Common myeloid progenitor, CD34-positive (primary cell): ENCODE data around the gene CS.

ENCODE experiments used
- CTCF ChIA-PET: fragments of 350-600 bp; sonication (Branson Sonifier 250); formaldehyde crosslinking; loops from one replicate; lab custom pipeline; 2021; ENCODE audit warnings: antibody characterized with exemption; lab: Charles Lee
- POLR2A ChIA-PET: fragments of 350-600 bp; sonication (Branson Sonifier 250); formaldehyde crosslinking; loops from one replicate; lab custom pipeline; 2021; ENCODE audit warnings: antibody characterized with exemption; lab: Charles Lee
- DNase-seq, 3 donors: peaks; one replicate each; pipeline versions ENCODE4 v3.0.0 to v3.0.0-alpha.2; 2013
- H3K27ac ChIP-seq, 2 experiments: 1 replicate in 1 of 2; 2 replicates in 1 of 2; pipeline ENCODE4 v1.7.0; 2013; ENCODE audit warnings: inconsistent platforms in 2 of 2, low read length in 2 of 2, mild to moderate bottlenecking in 2 of 2, low read depth in 1 of 2, moderate library complexity in 1 of 2; ENCODE audit not compliant: severe bottlenecking in 2 of 2, insufficient read depth in 1 of 2, poor library complexity in 1 of 2
- H3K27me3 ChIP-seq, 5 experiments: replicated peaks in 2 of 5; 1 replicate in 3 of 5; 2 replicates in 2 of 5; pipeline versions ENCODE4 v1.6.1 to v1.7.0; 2013; ENCODE audit warnings: low read length in 4 of 5, mild to moderate bottlenecking in 2 of 5, moderate library complexity in 2 of 5, inconsistent platforms in 1 of 5; ENCODE audit not compliant: insufficient read depth in 5 of 5, control insufficient read depth in 4 of 5
- H3K36me3 ChIP-seq, 4 experiments: 1 replicate in 2 of 4; 2 replicates in 2 of 4; pipeline versions ENCODE4 v1.6.1 to v1.7.0; 2013; ENCODE audit warnings: low read length in 3 of 4, control low read depth in 1 of 4, mild to moderate bottlenecking in 1 of 4; ENCODE audit not compliant: control insufficient read depth in 4 of 4, insufficient read depth in 4 of 4
- H3K4me1 ChIP-seq, 4 experiments: 1 replicate in 3 of 4; 2 replicates in 1 of 4; pipeline versions ENCODE4 v1.6.1 to v1.7.1; 2013; ENCODE audit warnings: low read length in 3 of 4, mild to moderate bottlenecking in 3 of 4, control low read depth in 1 of 4, inconsistent platforms in 1 of 4, moderate library complexity in 1 of 4; ENCODE audit not compliant: control insufficient read depth in 4 of 4, insufficient read depth in 4 of 4; ENCODE audit errors: control extremely low read depth in 1 of 4
- H3K4me3 ChIP-seq, 7 experiments: 1 replicate in 4 of 7; 2 replicates in 3 of 7; pipeline versions ENCODE4 v1.5.1 to v1.7.0; 2013; ENCODE audit warnings: mild to moderate bottlenecking in 7 of 7, low read length in 6 of 7, moderate library complexity in 6 of 7, inconsistent platforms in 2 of 7, low read depth in 2 of 7, control low read depth in 1 of 7; ENCODE audit not compliant: insufficient read depth in 4 of 7, control insufficient read depth in 1 of 7; ENCODE audit errors: extremely low read depth in 1 of 7
- H3K9me3 ChIP-seq, 5 experiments: 1 replicate in 4 of 5; 2 replicates in 1 of 5; pipeline versions ENCODE4 v1.6.1 to v1.7.1; 2013; ENCODE audit warnings: low read length in 4 of 5, mild to moderate bottlenecking in 2 of 5, inconsistent platforms in 1 of 5, low read depth in 1 of 5, moderate library complexity in 1 of 5; ENCODE audit not compliant: control insufficient read depth in 4 of 5, insufficient read depth in 2 of 5; ENCODE audit errors: control extremely low read depth in 1 of 5
- WGBS: methylation state at CpG from one replicate; pipeline ENCODE4 v1.1.5; 2013; ENCODE audit not compliant: insufficient coverage; 5-methylcytosine and 5-hydroxymethylcytosine counted together

CS gene

DNA sequence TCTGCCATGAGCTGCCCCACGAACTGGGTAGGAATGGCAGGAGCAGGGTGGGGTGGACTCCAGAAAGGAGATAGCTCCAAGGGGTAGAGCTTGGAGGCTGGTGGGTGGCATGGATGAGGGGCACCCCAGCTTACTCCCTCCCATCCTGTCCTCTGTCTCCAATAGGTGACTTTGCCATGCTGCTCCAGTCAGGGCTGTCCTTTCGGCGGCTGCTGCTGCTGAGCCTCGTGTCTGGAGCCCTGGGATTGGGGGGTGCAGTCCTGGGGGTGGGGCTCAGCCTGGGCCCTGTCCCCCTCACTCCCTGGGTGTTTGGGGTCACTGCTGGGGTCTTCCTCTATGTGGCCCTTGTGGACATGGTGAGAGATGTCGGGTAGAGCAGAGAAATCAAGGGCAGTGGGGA is 63.1 kb downstream of the CS start:
- peaks cover 2 to 48% (median 27%) of the 10 kb centered on the region in 4 experiments for H3K36me3 ChIP-seq
- no peak overlapping the region for H3K4me3 ChIP-seq
- CTCF ChIA-PET: interaction anchor here (0.9 to 2.4 kb wide), 6 partner anchors 10 to 117 kb away, joined by 3 to 6 read pairs (median 4); no protein-coding TSS in a partner anchor
- no peaks in the 10 kb centered on the region for H3K9me3 ChIP-seq
- WGBS: 85% methylated on average over 5 of the region's 5 CpGs
- no peaks in the 10 kb centered on the region for H3K4me1 ChIP-seq
- no peak for DNase-seq
- H3K27ac ChIP-seq: no peak overlapping the region
- POLR2A ChIA-PET: no interaction called here
- no peaks in the 10 kb centered on the region for H3K27me3 ChIP-seq

DNA sequence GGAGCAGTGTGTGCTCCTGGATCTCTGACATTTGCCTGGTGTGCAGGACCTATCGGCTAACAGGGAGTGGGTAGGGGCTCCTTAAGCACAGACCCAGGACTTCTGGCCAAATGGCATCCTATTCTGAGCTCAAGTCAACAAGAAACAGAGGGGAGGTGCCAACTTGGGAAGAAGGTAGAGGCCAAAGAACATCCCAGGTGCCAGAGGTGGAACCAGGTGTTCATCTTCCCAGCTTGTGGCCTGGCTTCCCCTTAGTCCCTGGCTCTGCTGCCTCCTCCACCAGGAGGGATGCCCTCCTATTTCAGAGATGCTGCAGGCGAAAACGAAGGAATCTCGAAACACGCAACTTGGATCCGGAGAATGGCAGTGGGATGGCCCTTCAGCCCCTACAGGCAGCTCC is 64.0 kb downstream of the CS start:
- Histone ChIP-seq H3K9me3 (no peaks in the 10 kb centered on the region), H3K27me3 (no peaks in the 10 kb centered on the region), H3K4me1 (no peaks in the 10 kb centered on the region), H3K4me3 (no peak overlapping the region), H3K36me3 (peaks cover 0 to 39% (median 23%) of the 10 kb centered on the region in 4 experiments), H3K27ac (no peak overlapping the region)
- no peak for DNase-seq
- WGBS: 100% methylated on average over 6 of the region's 6 CpGs
- ChIA-PET POLR2A (interaction anchor here (0.7 to 0.9 kb wide), 2 partner anchors 12 to 18 kb away, joined by 3 read pairs; no protein-coding TSS in a partner anchor), CTCF (interaction anchor here (1.0 to 2.4 kb wide), 8 partner anchors 10 to 228 kb away, joined by 3 to 6 read pairs (median 4); no protein-coding TSS in a partner anchor)

DNA sequence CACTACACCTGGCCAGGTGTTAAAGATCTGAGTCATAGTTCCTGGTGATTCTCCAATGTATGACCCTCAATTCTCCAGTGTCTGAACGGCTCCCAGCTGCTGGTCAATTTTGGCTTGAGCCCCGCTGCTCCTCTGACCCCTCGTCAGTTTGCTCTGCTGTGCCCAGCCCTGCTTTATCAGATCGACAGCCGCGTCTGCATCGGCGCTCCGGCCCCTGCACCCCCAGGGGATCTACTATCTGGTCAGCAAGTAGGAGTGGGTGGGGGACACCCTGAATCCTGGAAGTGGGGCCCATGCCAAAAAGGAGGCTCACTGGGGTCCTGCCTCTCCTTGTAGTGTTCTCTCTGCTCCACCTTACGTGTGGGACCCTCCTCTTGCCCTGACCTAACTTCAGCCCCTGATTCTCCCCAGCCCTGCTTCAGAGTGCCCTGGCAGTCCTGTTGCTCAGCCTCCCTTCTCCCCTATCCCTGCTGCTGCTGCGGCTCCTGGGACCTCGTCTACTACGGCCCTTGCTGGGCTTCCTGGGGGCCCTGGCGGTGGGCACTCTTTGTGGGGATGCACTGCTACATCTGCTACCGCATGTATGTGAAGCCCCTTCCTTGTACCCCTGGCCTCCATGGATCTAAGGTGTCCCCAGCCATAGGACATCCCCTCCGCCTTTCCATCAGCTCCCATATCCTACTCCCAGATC is 65.2 kb downstream of the CS start:
- WGBS: 93% methylated on average over 15 of the region's 16 CpGs
- Histone ChIP-seq H3K4me1 (no peaks in the 10 kb centered on the region), H3K4me3 (no peak overlapping the region), H3K36me3 (peaks cover 0 to 30% (median 20%) of the 10 kb centered on the region in 4 experiments), H3K27me3 (no peaks in the 10 kb centered on the region), H3K27ac (no peak overlapping the region), H3K9me3 (no peaks in the 10 kb centered on the region)
- DNase-seq: no peak
- CTCF ChIA-PET: interaction anchor here (1.2 to 1.7 kb wide), 3 partner anchors 12 to 44 kb away, joined by 3 to 5 read pairs (median 3); no protein-coding TSS in a partner anchor
- POLR2A ChIA-PET: no interaction called here

DNA sequence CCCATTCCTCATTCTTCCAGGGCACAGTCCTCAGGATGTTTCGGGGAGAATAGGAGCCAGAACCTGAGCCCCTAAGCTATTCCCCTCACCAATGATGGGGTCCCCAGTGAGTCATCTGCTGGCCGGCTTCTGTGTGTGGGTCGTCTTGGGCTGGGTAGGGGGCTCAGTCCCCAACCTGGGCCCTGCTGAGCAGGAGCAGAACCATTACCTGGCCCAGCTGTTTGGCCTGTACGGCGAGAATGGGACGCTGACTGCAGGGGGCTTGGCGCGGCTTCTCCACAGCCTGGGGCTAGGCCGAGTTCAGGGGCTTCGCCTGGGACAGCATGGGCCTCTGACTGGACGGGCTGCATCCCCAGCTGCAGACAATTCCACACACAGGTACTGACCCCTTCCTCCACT is 68.9 kb downstream of the CS start:
- no peaks in the 10 kb centered on the region for H3K27me3 ChIP-seq
- H3K4me3 ChIP-seq: no peak overlapping the region
- no peaks in the 10 kb centered on the region for H3K4me1 ChIP-seq
- ChIA-PET CTCF (interaction anchor here (0.5 to 4.8 kb wide), 3 partner anchors 25 to 247 kb away, joined by 3 to 26 read pairs (median 3); no protein-coding TSS in a partner anchor), POLR2A (no interaction called here)
- H3K36me3 ChIP-seq: peaks cover 0 to 10% (median 7%) of the 10 kb centered on the region in 4 experiments
- no peak for DNase-seq
- 97% methylated on average over 4 of the region's 11 CpGs for WGBS
- H3K9me3 ChIP-seq: no peaks in the 10 kb centered on the region
- H3K27ac ChIP-seq: no peak overlapping the region

DNA sequence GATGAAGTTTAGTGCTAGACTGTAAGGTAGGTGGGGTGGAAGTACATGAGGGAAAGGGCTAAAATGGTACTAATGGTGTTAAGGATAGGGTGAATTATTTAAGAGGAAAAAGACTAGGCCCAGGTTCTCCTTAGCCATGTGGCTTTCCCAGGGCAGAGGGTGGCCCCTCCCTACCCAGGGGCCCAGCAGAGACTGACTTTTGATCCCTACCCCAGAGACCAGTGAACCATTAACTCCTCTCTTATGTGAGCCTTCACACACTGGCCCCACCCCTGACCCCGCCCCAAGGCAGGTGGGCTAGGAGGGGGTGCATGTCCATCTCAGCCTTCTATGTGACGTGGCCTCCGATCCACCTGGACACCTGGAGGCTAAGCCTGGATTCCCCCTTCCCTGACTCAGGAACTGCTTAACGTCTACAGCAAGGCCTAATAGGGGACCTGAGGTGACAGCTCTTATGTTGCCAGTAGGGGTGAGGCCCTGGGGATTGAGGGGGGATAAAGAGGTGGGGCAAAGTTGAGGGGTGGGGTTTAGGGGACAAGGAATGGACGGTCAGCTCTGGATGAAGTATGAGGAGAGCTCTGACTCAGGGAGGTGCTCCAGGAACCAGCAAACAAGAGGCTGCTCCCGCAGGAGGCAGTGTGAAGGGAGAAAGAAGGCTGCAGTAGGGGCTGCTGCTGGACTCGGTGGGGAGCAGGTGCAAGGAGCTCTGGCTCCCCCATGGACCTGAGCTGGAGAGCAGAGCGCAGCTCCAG is 69.5 kb downstream of the CS start:
- Histone ChIP-seq H3K9me3 (no peaks in the 10 kb centered on the region), H3K27me3 (no peaks in the 10 kb centered on the region), H3K27ac (no peak overlapping the region), H3K4me3 (no peak overlapping the region), H3K36me3 (peaks cover 0 to 9% (median 7%) of the 10 kb centered on the region in 4 experiments), H3K4me1 (no peaks in the 10 kb centered on the region)
- CTCF ChIA-PET: interaction anchor here (1.1 to 4.8 kb wide), 3 partner anchors 24 to 41 kb away, joined by 3 to 26 read pairs (median 3); partner anchors contain the start of gene ANKRD52
- POLR2A ChIA-PET: interaction anchor here (0.6 kb wide), 1 partner anchor 183 kb away, joined by 7 read pairs; no protein-coding TSS in a partner anchor
- 91% methylated on average over 5 of the region's 8 CpGs for WGBS
- DNase-seq: no peak

DNA sequence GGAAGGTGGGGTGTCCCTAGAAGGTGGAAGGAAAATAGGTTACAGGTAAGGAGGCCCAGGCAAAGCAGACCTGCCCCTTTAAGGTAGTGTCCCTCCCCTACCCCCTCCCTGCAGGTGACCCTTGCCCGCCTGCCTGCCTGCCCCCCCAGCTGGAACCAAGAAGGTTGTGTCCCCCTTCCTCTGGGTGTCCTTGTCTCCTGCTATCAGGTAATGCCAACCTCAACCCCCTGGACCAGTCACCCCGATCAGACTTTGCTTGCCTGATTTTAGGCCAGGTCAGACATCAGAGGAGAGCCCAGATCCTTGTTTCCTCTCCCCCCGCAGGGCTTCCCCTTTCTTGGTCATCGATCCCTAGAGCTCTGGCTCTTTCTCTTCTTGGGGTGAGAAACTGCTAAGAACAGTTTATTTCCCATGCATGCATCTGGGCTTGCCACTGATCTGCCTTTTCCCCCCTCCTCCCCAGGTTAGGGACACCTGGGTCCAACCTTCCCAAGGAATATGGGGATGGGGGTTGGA is 70.2 kb downstream of the CS start, which contains the start of gene SLC39A5:
Gene SLC39A5, plus strand, starts transcription at position 136 of the 516 bp plus-strand sequence. CDS start 1,224 bp downstream, outside the sequence.
- WGBS: 33% methylated on average over 1 of the region's 4 CpGs
- H3K27ac ChIP-seq: no peak within 1 kb of the TSS
- H3K4me3 ChIP-seq: no peak within 1 kb of the TSS
- ChIA-PET POLR2A (interaction anchor here (0.6 kb wide), 1 partner anchor 183 kb away, joined by 7 read pairs; no protein-coding TSS in a partner anchor), CTCF (interaction anchor here (1.2 to 4.8 kb wide), 2 partner anchors 24 to 28 kb away, joined by 3 to 26 read pairs; partner anchors contain the start of gene ANKRD52)
- peaks cover 0 to 4% (median 1%) of the 10 kb centered on the region in 4 experiments for H3K4me1 ChIP-seq
- H3K27me3 ChIP-seq: no peaks in the 10 kb centered on the region
- peak in 2 of 3 donors; percentile 16 to 22 for DNase-seq
- peaks cover 0 to 9% (median 7%) of the 10 kb centered on the region in 4 experiments for H3K36me3 ChIP-seq
- H3K9me3 ChIP-seq: no peaks in the 10 kb centered on the region
